Measurements from ENCODE around the gene SLC4A5. TPM values are rescaled to one million over a fixed set of nuclear protein-coding genes. Genes with fewer than 3 reads are reported as not detected.

Gene SLC4A5
- polyA plus RNA-seq, 2 of the 4 experiments (the other 2 are of a cell fraction) = 0.50 to 1.1 TPM

- 66% methylated on average over 2 of the region's 2 CpGs for WGBS (ENCODE audit: missing lambda C conversion rate)
- no peaks in the 10 kb centered on the region for H3K4me1 ChIP-seq
- POLR2A ChIA-PET = no interaction called here
- DNase-seq (ENCODE audit: low read depth in 1 of 2, low spot score in 1 of 2) (no peak), FAIRE-seq (no peak), ATAC-seq (no peak)
- no peak overlapping the region for H3K4me2 ChIP-seq
- no peak overlapping the region for H3K27ac ChIP-seq
- H3K9me3 ChIP-seq = peaks cover 2% of the 10 kb centered on the region; the same call in 1 of the 3 replicates
- TF ChIP-seq RFX5 (IDR thresholded peaks at IDR 0.05) (no peak), HOXB13 (CRISPR knock-in tag; IDR thresholded peaks at IDR 0.05; ENCODE audit: low read depth) (no peak), FOSB (CRISPR knock-in tag; IDR thresholded peaks at IDR 0.05) (no peak), RNF2 (IDR thresholded peaks at IDR 0.05; ENCODE audit: borderline replicate concordance, low read depth) (no peak), NPAS2 (CRISPR knock-in tag; IDR thresholded peaks at IDR 0.05; ENCODE audit: borderline replicate concordance) (no peak), MAX (IDR thresholded peaks at IDR 0.05) (no peak), BCL3 (IDR thresholded peaks at IDR 0.05) (no peak), CEBPB (IDR thresholded peaks at IDR 0.05) (no peak), REST (IDR thresholded peaks at IDR 0.05) (no peak), ZNF302 (CRISPR knock-in tag; IDR thresholded peaks at IDR 0.05) (no peak), KDM5A (IDR thresholded peaks at IDR 0.05) (no peak), MAZ (IDR thresholded peaks at IDR 0.05; ENCODE audit: borderline replicate concordance, low read depth, low read length) (no peak), HMGXB4 (CRISPR knock-in tag; IDR thresholded peaks at IDR 0.05; ENCODE audit: borderline replicate concordance) (no peak)
- CTCF ChIA-PET = interaction anchor here (1.1 to 1.6 kb wide), 2 partner anchors 34 to 51 kb away, joined by 4 read pairs; no protein-coding TSS in a partner anchor
- H3K4me3 ChIP-seq = no peak overlapping the region
Observed at GRCh38 chr2:74300506-74300905, 42.7 kb downstream of the SLC4A5 start.

- no peaks in the 10 kb centered on the region for H3K4me1 ChIP-seq
- ChIA-PET POLR2A (no interaction called here), CTCF (interaction anchor here (0.6 to 2.0 kb wide), 4 partner anchors 11 to 37 kb away, joined by 3 to 5 read pairs (median 4); no protein-coding TSS in a partner anchor)
- no peak for DNase-seq (ENCODE audit: low read depth in 1 of 2, low spot score in 1 of 2)
- FAIRE-seq = peak; percentile 49
- peaks cover 2% of the 10 kb centered on the region; the same call in 1 of the 3 replicates for H3K9me3 ChIP-seq
- H3K4me3 ChIP-seq = no peak overlapping the region
- H3K27ac ChIP-seq = no peak overlapping the region
- ATAC-seq = no peak
- TF ChIP-seq RFX5 (IDR thresholded peaks at IDR 0.05) = no peak
- no peak for TF ChIP-seq ZSCAN20 (CRISPR knock-in tag; IDR thresholded peaks at IDR 0.05)
- no peak for TF ChIP-seq MYC (IDR thresholded peaks at IDR 0.05; ENCODE audit: borderline replicate concordance, low read length)
- no peak for TF ChIP-seq PBX3 (IDR thresholded peaks at IDR 0.05)
- no peak for TF ChIP-seq ATOH8 (CRISPR knock-in tag; IDR thresholded peaks at IDR 0.05; ENCODE audit: low read depth)
- TF ChIP-seq NPAS2 (CRISPR knock-in tag; IDR thresholded peaks at IDR 0.05; ENCODE audit: borderline replicate concordance) = no peak
- no peak for TF ChIP-seq ESRRA (IDR thresholded peaks at IDR 0.05; ENCODE audit: borderline replicate concordance, low read length)
- WGBS (ENCODE audit: missing lambda C conversion rate) = 27% methylated on average over 1 of the region's 1 CpG
- H3K4me2 ChIP-seq = no peak overlapping the region
Observed at GRCh38 chr2:74297950-74298349, 45.3 kb downstream of the SLC4A5 start.

Measured in A549 (cell line).